Mesenchymal stem cell (in vitro differentiated cells and primary cell): ENCODE measurements around the gene DIS3L2.

Experiments used
- DNase-seq: peaks from one replicate; pipeline ENCODE4 v3.0.0-alpha.2; 2013
- H2AFZ ChIP-seq: one replicate; pipeline ENCODE4 v1.6.1; 2013; ENCODE audit warnings: low read depth, mild to moderate bottlenecking, control low read depth, inconsistent platforms, low read length, moderate library complexity
- H2AK5ac ChIP-seq: 2 replicates; pipeline ENCODE4 v1.6.1; 2013; ENCODE audit warnings: low read length, moderate library complexity, mild to moderate bottlenecking, inconsistent platforms; ENCODE audit not compliant: severe bottlenecking
- H2BK120ac ChIP-seq: one replicate; pipeline ENCODE4 v1.6.1; 2013; ENCODE audit warnings: low read depth, mild to moderate bottlenecking, inconsistent platforms, low read length, moderate library complexity
- H2BK12ac ChIP-seq, 2 experiments: one replicate each; pipeline ENCODE4 v1.6.1; 2013; ENCODE audit warnings: inconsistent platforms in 2 of 2, low read length in 2 of 2, mild to moderate bottlenecking in 2 of 2, moderate library complexity in 2 of 2, control low read depth in 1 of 2
- H2BK15ac ChIP-seq: one replicate; pipeline ENCODE4 v1.6.1; 2013; ENCODE audit warnings: mild to moderate bottlenecking, low read depth, inconsistent platforms; ENCODE audit not compliant: poor library complexity, severe bottlenecking
- H2BK5ac ChIP-seq: 2 replicates; pipeline ENCODE4 v1.6.1; 2013; ENCODE audit warnings: low read depth, mild to moderate bottlenecking, low read length, control low read depth, inconsistent platforms; ENCODE audit not compliant: poor library complexity, severe bottlenecking
- H3K14ac ChIP-seq, 2 experiments: one replicate each; pipeline ENCODE4 v1.6.1; 2013; ENCODE audit warnings: inconsistent platforms in 2 of 2, low read length in 2 of 2, control low read depth in 1 of 2, mild to moderate bottlenecking in 1 of 2, moderate library complexity in 1 of 2
- H3K18ac ChIP-seq, 2 experiments: one replicate each; pipeline ENCODE4 v1.6.1; 2013; ENCODE audit warnings: inconsistent platforms in 2 of 2, low read length in 2 of 2, control low read depth in 1 of 2, low read depth in 1 of 2, mild to moderate bottlenecking in 1 of 2
- H3K23ac ChIP-seq, 2 experiments: one replicate each; pipeline ENCODE4 v1.6.1; 2013; ENCODE audit warnings: inconsistent platforms in 2 of 2, low read length in 2 of 2, mild to moderate bottlenecking in 2 of 2, moderate library complexity in 2 of 2, control low read depth in 1 of 2
- H3K27ac ChIP-seq: 2 replicates; pipeline ENCODE4 v1.5.1; 2013; ENCODE audit warnings: mild to moderate bottlenecking, moderate library complexity, low read length, control low read depth, inconsistent platforms; ENCODE audit not compliant: poor library complexity, severe bottlenecking
- H3K27me3 ChIP-seq, 2 experiments: 2 replicates each; pipeline versions ENCODE4 v1.6.1 to v1.7.0; 2013; ENCODE audit warnings: low read length in 2 of 2, mild to moderate bottlenecking in 2 of 2, moderate library complexity in 2 of 2, control low read depth in 1 of 2, inconsistent platforms in 1 of 2; ENCODE audit not compliant: control insufficient read depth in 1 of 2, insufficient read depth in 1 of 2
- H3K36me3 ChIP-seq, 2 experiments: 2 replicates each; pipeline versions ENCODE4 v1.6.1 to v1.7.0; 2013; ENCODE audit warnings: low read length in 2 of 2, control low read depth in 1 of 2, inconsistent platforms in 1 of 2, low read depth in 1 of 2, mild to moderate bottlenecking in 1 of 2; ENCODE audit not compliant: insufficient read depth in 2 of 2, control insufficient read depth in 1 of 2
- H3K4ac ChIP-seq, 2 experiments: one replicate each; pipeline ENCODE4 v1.6.1; 2013; ENCODE audit warnings: inconsistent platforms in 2 of 2, low read length in 2 of 2, mild to moderate bottlenecking in 2 of 2, moderate library complexity in 2 of 2, control low read depth in 1 of 2, low read depth in 1 of 2
- H3K4me1 ChIP-seq: 2 replicates; pipeline ENCODE4 v1.6.1; 2013; ENCODE audit warnings: low read depth, low read length, control low read depth; ENCODE audit not compliant: control insufficient read depth, insufficient read depth
- H3K4me2 ChIP-seq: 2 replicates; pipeline ENCODE4 v1.6.1; 2013; ENCODE audit warnings: low read length, mild to moderate bottlenecking, inconsistent platforms; ENCODE audit not compliant: poor library complexity, severe bottlenecking
- H3K4me3 ChIP-seq, 2 experiments: 2 replicates each; pipeline versions ENCODE4 v1.5.1 to v1.7.0; 2013; ENCODE audit warnings: low read length in 2 of 2, mild to moderate bottlenecking in 2 of 2, control low read depth in 1 of 2, low read depth in 1 of 2; ENCODE audit not compliant: insufficient read depth in 1 of 2
- H3K79me1 ChIP-seq: replicated peaks from 2 replicates; pipeline ENCODE4 v1.6.1; 2013; ENCODE audit warnings: mild to moderate bottlenecking, control low read depth, low read length, inconsistent platforms; ENCODE audit not compliant: poor library complexity, severe bottlenecking
- H3K9ac ChIP-seq: 2 replicates; pipeline ENCODE4 v1.7.0; 2013; ENCODE audit warnings: mild to moderate bottlenecking, low read length, moderate library complexity
- H3K9me3 ChIP-seq: 2 replicates; pipeline ENCODE4 v1.7.0; 2013; ENCODE audit warnings: mild to moderate bottlenecking, low read length; ENCODE audit not compliant: control insufficient read depth
- H4K8ac ChIP-seq: one replicate; pipeline ENCODE4 v1.6.1; 2013; ENCODE audit warnings: inconsistent platforms, mild to moderate bottlenecking, low read length, moderate library complexity
- H4K91ac ChIP-seq: one replicate; pipeline ENCODE4 v1.6.1; 2013; ENCODE audit warnings: mild to moderate bottlenecking, low read length, inconsistent platforms
- WGBS: methylation state at CpG from one replicate; pipeline ENCODE4 v1.1.7; 2013; ENCODE audit warnings: mixed read lengths; 5-methylcytosine and 5-hydroxymethylcytosine counted together

Gene DIS3L2

DNA sequence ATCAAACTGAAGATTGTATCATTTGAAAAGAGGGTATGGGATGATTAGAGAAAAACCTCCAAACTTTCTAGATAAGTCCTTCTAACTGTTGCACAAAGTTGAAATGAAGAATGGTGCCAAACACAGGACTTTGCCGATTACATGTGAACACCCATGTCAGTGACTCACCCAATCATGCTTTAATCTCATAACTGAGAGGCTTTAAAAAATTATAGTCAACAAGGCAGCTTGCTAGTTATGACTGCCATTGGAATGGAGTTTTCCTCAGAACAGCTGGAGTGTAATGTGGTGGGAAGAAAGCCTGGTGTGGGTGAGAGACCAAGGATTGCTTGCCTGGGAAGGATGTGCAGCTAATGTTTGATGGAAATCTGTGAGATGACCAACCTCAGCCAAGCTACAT, 318.8 kb downstream of the DIS3L2 start:
- H4K91ac ChIP-seq, result no peak overlapping the region
- no peak overlapping the region for H3K14ac ChIP-seq
- no peak overlapping the region for H4K8ac ChIP-seq
- H3K4me1 ChIP-seq, result peaks cover 3% of the 10 kb centered on the region
- H2BK5ac ChIP-seq, result no peak overlapping the region
- H3K18ac ChIP-seq, result no peak overlapping the region
- no peak overlapping the region for H3K4me3 ChIP-seq
- H2AK5ac ChIP-seq, result no peak overlapping the region
- H3K27me3 ChIP-seq, result no peaks in the 10 kb centered on the region
- DNase-seq, result no peak
- H3K27ac ChIP-seq, result no peak overlapping the region
- H3K9me3 ChIP-seq, result no peaks in the 10 kb centered on the region
- H3K36me3 ChIP-seq, result peaks cover 3 to 16% of the 10 kb centered on the region in 2 experiments
- H2BK120ac ChIP-seq, result no peak overlapping the region
- 89% methylated on average over 1 of the region's 1 CpG for WGBS
- H3K23ac ChIP-seq, result no peak overlapping the region
- H3K79me1 ChIP-seq, result peaks cover 6% of the 10 kb centered on the region
- H3K4me2 ChIP-seq, result no peak overlapping the region
- no peak overlapping the region for H2AFZ ChIP-seq
- no peak overlapping the region for H3K9ac ChIP-seq
- H2BK15ac ChIP-seq, result no peak overlapping the region
- H3K4ac ChIP-seq, result no peak overlapping the region
- H2BK12ac ChIP-seq, result no peak overlapping the region

DNA sequence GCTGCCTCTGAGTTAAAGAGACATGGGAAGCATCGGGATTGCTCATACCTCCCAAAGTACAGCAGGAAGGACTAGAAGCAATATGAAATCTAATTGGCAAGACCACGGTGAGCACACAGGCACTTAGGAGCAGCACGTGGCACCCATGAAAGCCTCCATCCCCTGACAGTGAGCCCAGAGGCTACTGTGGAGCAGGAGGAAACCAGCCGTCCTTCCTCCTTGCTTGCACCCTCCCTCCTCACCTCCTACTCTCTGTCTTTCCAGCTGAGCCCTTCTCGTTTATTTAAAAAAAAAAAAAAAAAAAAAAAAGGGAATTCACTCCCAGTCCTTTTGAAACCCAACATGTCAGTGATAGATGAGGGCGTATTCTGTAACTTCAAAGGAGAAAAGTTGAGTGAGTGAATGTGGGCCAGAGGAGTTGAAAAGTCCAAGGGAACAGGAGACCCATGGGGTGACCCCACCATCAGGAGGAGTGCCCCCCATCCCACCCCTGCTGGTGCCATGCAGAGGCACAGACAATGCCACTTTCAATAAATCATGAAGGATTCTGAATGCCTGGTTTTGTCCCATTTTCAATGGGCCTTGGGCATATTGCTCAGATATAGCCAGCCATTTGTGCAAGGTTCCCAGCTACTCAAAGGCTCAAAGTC, 320.5 kb downstream of the DIS3L2 start:
- H3K23ac ChIP-seq, result no peak overlapping the region
- H2AFZ ChIP-seq, result no peak overlapping the region
- H3K4me1 ChIP-seq, result peaks cover 4% of the 10 kb centered on the region
- no peak overlapping the region for H3K18ac ChIP-seq
- H2BK120ac ChIP-seq, result no peak overlapping the region
- H3K36me3 ChIP-seq, result peaks cover 3 to 15% of the 10 kb centered on the region in 2 experiments
- no peak overlapping the region for H3K27ac ChIP-seq
- H4K8ac ChIP-seq, result no peak overlapping the region
- H2BK5ac ChIP-seq, result no peak overlapping the region
- H3K9me3 ChIP-seq, result no peaks in the 10 kb centered on the region
- no peak overlapping the region for H2BK12ac ChIP-seq
- H3K14ac ChIP-seq, result no peak overlapping the region
- H4K91ac ChIP-seq, result no peak overlapping the region
- no peak overlapping the region for H3K4me2 ChIP-seq
- no peak overlapping the region for H3K9ac ChIP-seq
- H2BK15ac ChIP-seq, result no peak overlapping the region
- WGBS, result 97% methylated on average over 5 of the region's 6 CpGs
- no peak for DNase-seq
- H2AK5ac ChIP-seq, result no peak overlapping the region
- no peaks in the 10 kb centered on the region for H3K27me3 ChIP-seq
- H3K79me1 ChIP-seq, result peaks cover 5% of the 10 kb centered on the region
- H3K4me3 ChIP-seq, result no peak overlapping the region
- no peak overlapping the region for H3K4ac ChIP-seq

DNA sequence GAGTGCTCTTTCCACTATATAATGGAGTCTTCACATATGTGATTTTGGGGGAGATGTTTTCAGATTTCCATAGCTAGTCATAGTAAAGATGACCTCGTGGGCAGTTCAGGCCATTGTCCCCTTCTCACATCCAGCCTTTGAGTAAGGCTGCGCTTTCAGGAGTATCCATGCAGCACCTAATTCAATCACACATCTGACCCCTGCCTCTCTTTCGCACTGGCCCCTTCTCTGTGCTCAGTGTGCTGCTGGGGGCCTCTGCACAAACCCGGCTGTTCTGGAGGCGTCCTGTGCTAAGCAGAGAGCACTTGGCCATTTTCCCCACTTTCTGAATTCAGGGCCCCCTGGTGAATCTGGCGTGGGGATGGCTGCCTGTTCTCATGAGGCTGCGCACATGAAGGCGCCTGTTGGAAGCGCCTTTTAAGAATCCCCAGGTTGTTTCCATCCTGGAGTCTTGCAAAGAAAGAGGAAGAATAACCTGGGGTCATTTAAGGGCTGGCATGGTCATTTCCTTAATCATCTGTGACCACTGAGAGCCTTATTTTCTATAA, 321.1 kb downstream of the DIS3L2 start:
- peaks cover 3 to 15% of the 10 kb centered on the region in 2 experiments for H3K36me3 ChIP-seq
- no peak overlapping the region for H2BK120ac ChIP-seq
- no peak overlapping the region for H3K27ac ChIP-seq
- 95% methylated on average over 9 of the region's 9 CpGs for WGBS
- no peak overlapping the region for H2AFZ ChIP-seq
- peak overlapping the region; percentile 1 for H2BK15ac ChIP-seq
- no peak overlapping the region for H4K8ac ChIP-seq
- H3K9me3 ChIP-seq, result no peaks in the 10 kb centered on the region
- no peak overlapping the region for H3K4me2 ChIP-seq
- no peak overlapping the region for H3K18ac ChIP-seq
- H4K91ac ChIP-seq, result no peak overlapping the region
- DNase-seq, result no peak
- no peak overlapping the region for H2BK12ac ChIP-seq
- no peak overlapping the region for H2BK5ac ChIP-seq
- H3K9ac ChIP-seq, result no peak overlapping the region
- H3K4me1 ChIP-seq, result peaks cover 3% of the 10 kb centered on the region
- no peak overlapping the region for H3K14ac ChIP-seq
- H3K4me3 ChIP-seq, result no peak overlapping the region
- H2AK5ac ChIP-seq, result no peak overlapping the region
- H3K79me1 ChIP-seq, result peaks cover 5% of the 10 kb centered on the region
- no peaks in the 10 kb centered on the region for H3K27me3 ChIP-seq
- H3K23ac ChIP-seq, result no peak overlapping the region
- H3K4ac ChIP-seq, result no peak overlapping the region

DNA sequence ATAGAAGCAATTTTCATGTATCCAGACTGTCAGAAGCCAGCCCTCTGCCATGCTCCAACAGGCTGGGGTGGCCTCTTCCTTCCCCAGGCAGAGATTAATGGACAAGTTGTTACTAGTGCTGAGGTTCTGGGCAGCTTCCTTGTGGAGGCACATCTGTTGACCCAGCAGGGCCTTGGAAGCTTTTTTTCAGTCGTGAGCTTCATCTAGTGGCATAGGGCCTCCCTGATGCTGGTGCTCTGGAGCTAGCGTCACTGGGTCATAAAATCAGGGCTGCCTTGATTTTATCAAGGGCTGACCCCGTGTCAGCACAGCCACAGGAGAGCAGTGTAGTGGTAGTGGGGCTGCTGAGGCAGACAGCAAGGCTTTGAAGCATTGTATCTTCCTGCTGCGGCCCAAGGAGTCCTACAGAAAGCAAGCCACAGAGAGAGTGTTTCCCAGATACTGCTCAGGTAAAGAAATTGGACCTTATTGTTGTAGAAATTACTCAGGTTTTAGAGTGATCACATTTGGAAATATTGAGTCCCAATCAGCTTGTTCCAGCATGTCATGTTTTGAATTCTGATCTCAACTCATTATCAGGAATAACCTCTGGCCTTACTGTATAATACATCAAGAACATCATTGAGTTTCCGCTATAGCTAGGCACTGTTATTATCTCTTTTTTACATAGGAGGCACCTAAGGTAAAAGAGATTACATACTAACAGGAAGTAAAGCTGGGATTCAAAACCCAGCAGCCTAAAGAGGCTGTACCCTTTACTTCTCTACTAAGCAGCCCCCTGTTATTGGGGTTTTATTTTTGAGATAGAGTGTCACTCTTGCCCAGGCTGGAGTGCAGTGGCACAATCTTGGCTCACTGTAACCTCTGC, 324.7 kb downstream of the DIS3L2 start:
- peaks cover 5% of the 10 kb centered on the region for H3K79me1 ChIP-seq

More for the DNA sequence above, 324.7 kb downstream of the DIS3L2 start:
- DNase-seq, result peak; percentile 9
- Histone ChIP-seq H3K14ac (no peak overlapping the region), H3K4me2 (no peak overlapping the region), H3K18ac (no peak overlapping the region), H3K4me1 (peaks cover 3% of the 10 kb centered on the region), H3K9ac (no peak overlapping the region), H4K91ac (no peak overlapping the region), H2AK5ac (no peak overlapping the region), H3K4ac (no peak overlapping the region), H2BK5ac (no peak overlapping the region), H2BK120ac (no peak overlapping the region), H3K4me3 (no peak overlapping the region), H3K27me3 (no peaks in the 10 kb centered on the region), H3K27ac (no peak overlapping the region), H2BK12ac (no peak overlapping the region), H2AFZ (no peak overlapping the region), H2BK15ac (no peak overlapping the region), H4K8ac (no peak overlapping the region), H3K36me3 (peaks cover 3 to 17% of the 10 kb centered on the region in 2 experiments), H3K9me3 (no peaks in the 10 kb centered on the region), H3K23ac (no peak overlapping the region)
- WGBS, result 40% methylated on average over 5 of the region's 5 CpGs
